Mesothelial cell of epicardium (in vitro differentiated cells): Measurements from ENCODE around the gene PTPRR. TPM values are rescaled to one million over a fixed set of nuclear protein-coding genes. Genes with fewer than 3 reads are reported as not detected.

Experiments used
- DNase-seq, 2 experiments: peaks; one replicate each; pipeline ENCODE4 v3.0.0; 2021; ENCODE audit warnings: low spot score in 2 of 2; ENCODE audit not compliant: unreplicated experiment in 2 of 2
- H3K27ac Mint-ChIP-seq: 2 replicates; pipeline ENCODE4 v1.8.0; 2021; ENCODE audit warnings: mixed read lengths
- H3K27me3 Mint-ChIP-seq: 2 replicates; pipeline ENCODE4 v1.8.0; 2021; ENCODE audit warnings: low read depth, mixed read lengths
- H3K36me3 Mint-ChIP-seq: 2 replicates; pipeline ENCODE4 v1.8.0; 2021; ENCODE audit warnings: mixed read lengths
- H3K4me1 Mint-ChIP-seq: 2 replicates; pipeline ENCODE4 v1.8.0; 2021; ENCODE audit warnings: mixed read lengths
- H3K4me3 Mint-ChIP-seq: 2 replicates; pipeline ENCODE4 v1.8.0; 2021; ENCODE audit warnings: mild to moderate bottlenecking, moderate library complexity, mixed read lengths
- H3K9me3 Mint-ChIP-seq: 2 replicates; pipeline ENCODE4 v1.8.0; 2021; ENCODE audit warnings: mixed read lengths
- total RNA-seq: library from RNA; stranded (reverse); gene quantifications from 3 replicates; pipeline ENCODE4 v1.2.1, GENCODE V29; 2021
- TF ChIP-seq, protein P1 (sequence below): fragments of 200-600 bp; sonication (generic); IDR thresholded peaks from one replicate; pipeline ENCODE4 v1.5.0; 2021; ENCODE audit warnings: antibody characterized with exemption; ENCODE audit not compliant: unreplicated experiment

Gene PTPRR
- total RNA-seq, 1 donor from 2014 or later = 0.38 TPM

DNA sequence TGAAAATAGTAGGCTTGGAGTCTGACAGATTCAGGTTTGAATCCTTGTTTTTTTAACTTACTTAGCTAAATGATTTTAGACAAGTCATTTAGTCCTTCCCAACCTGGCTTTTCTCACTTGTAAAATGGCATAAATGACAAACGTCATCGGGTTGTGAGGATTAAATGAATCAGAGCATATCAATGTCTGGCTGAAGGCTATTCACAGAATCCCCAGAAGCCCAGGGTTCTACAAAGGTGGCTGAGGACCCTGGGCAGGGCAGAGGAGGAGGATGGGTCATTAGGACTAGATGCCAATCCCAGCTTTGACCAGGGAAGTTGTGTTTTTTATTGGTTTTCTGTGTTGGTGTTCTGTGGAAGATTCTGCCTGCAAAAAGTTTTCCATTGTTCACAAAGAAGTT lies 275.7 kb downstream of the PTPRR start:
- peaks cover 25% of the 10 kb centered on the region for H3K4me1 Mint-ChIP-seq
- DNase-seq = no peak
- no peak overlapping the region for H3K4me3 Mint-ChIP-seq
- no peak overlapping the region for H3K27ac Mint-ChIP-seq
- no peaks in the 10 kb centered on the region for H3K9me3 Mint-ChIP-seq
- H3K36me3 Mint-ChIP-seq = no peaks in the 10 kb centered on the region
- no peaks in the 10 kb centered on the region for H3K27me3 Mint-ChIP-seq
- TF ChIP-seq, protein P1, sequence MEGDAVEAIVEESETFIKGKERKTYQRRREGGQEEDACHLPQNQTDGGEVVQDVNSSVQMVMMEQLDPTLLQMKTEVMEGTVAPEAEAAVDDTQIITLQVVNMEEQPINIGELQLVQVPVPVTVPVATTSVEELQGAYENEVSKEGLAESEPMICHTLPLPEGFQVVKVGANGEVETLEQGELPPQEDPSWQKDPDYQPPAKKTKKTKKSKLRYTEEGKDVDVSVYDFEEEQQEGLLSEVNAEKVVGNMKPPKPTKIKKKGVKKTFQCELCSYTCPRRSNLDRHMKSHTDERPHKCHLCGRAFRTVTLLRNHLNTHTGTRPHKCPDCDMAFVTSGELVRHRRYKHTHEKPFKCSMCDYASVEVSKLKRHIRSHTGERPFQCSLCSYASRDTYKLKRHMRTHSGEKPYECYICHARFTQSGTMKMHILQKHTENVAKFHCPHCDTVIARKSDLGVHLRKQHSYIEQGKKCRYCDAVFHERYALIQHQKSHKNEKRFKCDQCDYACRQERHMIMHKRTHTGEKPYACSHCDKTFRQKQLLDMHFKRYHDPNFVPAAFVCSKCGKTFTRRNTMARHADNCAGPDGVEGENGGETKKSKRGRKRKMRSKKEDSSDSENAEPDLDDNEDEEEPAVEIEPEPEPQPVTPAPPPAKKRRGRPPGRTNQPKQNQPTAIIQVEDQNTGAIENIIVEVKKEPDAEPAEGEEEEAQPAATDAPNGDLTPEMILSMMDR = no peak

DNA sequence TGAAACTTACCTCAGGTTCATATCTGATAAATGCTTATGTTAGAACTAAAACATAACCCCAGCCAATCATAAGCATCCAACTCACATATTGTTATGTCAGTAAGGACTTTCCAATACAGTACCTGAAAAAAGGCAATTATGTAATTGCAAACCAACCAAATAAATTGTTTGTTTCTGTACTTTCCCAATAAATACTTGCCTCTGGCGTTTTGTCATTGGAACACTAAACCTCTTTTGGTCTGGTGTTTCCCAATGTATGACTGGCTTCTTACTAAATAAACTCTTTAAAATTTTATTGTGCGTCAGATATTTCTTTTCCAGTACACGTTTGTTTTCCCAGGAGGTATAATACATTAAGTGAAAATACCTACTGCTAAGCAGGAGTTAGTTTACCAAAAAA lies 276.6 kb downstream of the PTPRR start:
- H3K27ac Mint-ChIP-seq = no peak overlapping the region
- no peaks in the 10 kb centered on the region for H3K36me3 Mint-ChIP-seq
- no peaks in the 10 kb centered on the region for H3K27me3 Mint-ChIP-seq
- H3K4me1 Mint-ChIP-seq = peaks cover 25% of the 10 kb centered on the region
- H3K4me3 Mint-ChIP-seq = no peak overlapping the region
- no peaks in the 10 kb centered on the region for H3K9me3 Mint-ChIP-seq
- TF ChIP-seq, protein P1 = no peak
- DNase-seq = no peak

DNA sequence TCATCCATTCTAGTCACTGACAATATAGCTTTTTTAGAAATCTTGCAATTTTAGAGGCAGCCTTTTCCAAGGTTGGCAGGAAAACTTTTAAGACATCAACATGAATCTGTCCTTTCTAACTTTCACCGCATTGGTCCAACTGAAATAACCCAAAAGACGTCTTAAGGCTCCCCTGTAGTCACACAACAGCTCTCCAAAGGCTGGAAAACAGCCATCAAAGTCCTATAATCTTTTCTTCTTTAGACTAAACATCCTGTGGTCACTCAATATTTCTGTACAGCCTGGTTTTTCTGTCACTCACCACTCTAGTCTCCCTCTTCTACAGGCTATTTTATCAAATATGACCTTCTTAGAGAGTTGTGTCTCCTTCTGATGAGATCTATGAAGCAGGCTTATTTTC lies 278.8 kb downstream of the PTPRR start:
- no peaks in the 10 kb centered on the region for H3K9me3 Mint-ChIP-seq
- H3K4me3 Mint-ChIP-seq = no peak overlapping the region
- H3K36me3 Mint-ChIP-seq = no peaks in the 10 kb centered on the region
- no peaks in the 10 kb centered on the region for H3K27me3 Mint-ChIP-seq
- no peak overlapping the region for H3K27ac Mint-ChIP-seq
- H3K4me1 Mint-ChIP-seq = peaks cover 24% of the 10 kb centered on the region
- TF ChIP-seq, protein P1 = no peak
- no peak for DNase-seq

DNA sequence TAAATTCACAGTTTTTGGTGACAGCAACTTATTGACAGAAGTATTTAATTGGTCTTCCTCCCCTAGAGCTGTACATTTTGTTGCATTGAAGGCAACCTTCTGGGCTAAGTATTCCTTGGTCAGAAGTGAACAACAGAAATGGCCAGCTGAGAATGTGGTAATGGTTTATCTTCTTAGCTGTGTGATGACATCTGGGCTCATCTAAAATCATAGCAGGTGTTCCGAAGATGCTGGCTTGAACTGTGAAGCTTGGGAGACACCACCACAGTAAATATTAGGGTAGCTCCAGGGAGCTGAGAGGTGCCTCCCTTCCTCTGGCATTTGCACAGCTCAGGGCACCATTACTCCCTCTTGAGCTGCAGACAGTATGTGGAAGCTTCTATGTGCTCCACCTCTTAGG lies 279.6 kb downstream of the PTPRR start:
- H3K27ac Mint-ChIP-seq = no peak overlapping the region
- H3K4me1 Mint-ChIP-seq = peaks cover 16% of the 10 kb centered on the region
- no peak for DNase-seq
- H3K27me3 Mint-ChIP-seq = no peaks in the 10 kb centered on the region
- TF ChIP-seq, protein P1 = no peak
- no peaks in the 10 kb centered on the region for H3K36me3 Mint-ChIP-seq
- no peak overlapping the region for H3K4me3 Mint-ChIP-seq
- no peaks in the 10 kb centered on the region for H3K9me3 Mint-ChIP-seq

DNA sequence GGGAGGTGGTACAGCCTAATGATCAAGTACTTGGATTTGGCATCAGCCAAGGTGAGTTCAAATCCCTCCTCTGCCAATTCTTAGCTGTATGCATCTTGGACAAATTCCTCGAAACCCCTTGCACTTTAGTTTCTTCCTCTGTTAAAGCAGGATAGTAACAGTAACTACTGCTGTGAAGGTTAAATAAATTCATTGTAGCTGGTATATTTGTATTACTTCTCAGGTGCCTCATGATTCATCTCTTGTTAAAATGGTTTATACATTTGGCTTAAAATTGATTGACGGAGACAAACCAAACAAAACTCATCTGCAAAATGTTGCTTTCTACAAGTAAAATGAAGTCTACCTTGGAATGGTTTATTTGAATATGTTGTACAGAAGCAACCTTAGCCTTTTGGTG lies 281.0 kb downstream of the PTPRR start:
- Mint-ChIP-seq H3K4me1 (peaks cover 5% of the 10 kb centered on the region), H3K27ac (no peak overlapping the region), H3K36me3 (no peaks in the 10 kb centered on the region)

More for the DNA sequence above, 281.0 kb downstream of the PTPRR start:
- no peak overlapping the region for H3K4me3 Mint-ChIP-seq
- H3K9me3 Mint-ChIP-seq = no peaks in the 10 kb centered on the region
- H3K27me3 Mint-ChIP-seq = peaks cover 3% of the 10 kb centered on the region
- DNase-seq = no peak
- TF ChIP-seq, protein P1 = no peak
